GM21576 (cell line): ENCODE data around the gene UBE2D1.

ENCODE experiments used
- ATAC-seq: cut with Tn5 transposase; IDR thresholded peaks from one replicate; pipeline ENCODE4 v1.9.1; 2021; ENCODE audit warnings: mild to moderate bottlenecking, moderate library complexity; ENCODE audit not compliant: unreplicated experiment

UBE2D1 gene

GRCh38 chr10:58336242-58336641 lies 1.4 kb downstream of the UBE2D1 start:
- ATAC-seq: no peak

GRCh38 chr10:58341422-58341821 lies 6.6 kb downstream of the UBE2D1 start:
- no peak for ATAC-seq

- ATAC-seq: no peak
These were observed 7.1 kb downstream of the UBE2D1 start for GRCh38 chr10:58341947-58342346.

- no peak for ATAC-seq
These were observed 13.2 kb downstream of the UBE2D1 start for GRCh38 chr10:58347967-58348366.

GRCh38 chr10:58348571-58349033 lies 13.8 kb downstream of the UBE2D1 start:
- no peak for ATAC-seq

GRCh38 chr10:58350023-58350422 lies 15.2 kb downstream of the UBE2D1 start:
- ATAC-seq: no peak

GRCh38 chr10:58350619-58351323 lies 16.0 kb downstream of the UBE2D1 start:
- ATAC-seq: no peak

GRCh38 chr10:58351616-58352578 lies 17.1 kb downstream of the UBE2D1 start:
- no peak for ATAC-seq

- no peak for ATAC-seq
These were observed 18.3 kb downstream of the UBE2D1 start for GRCh38 chr10:58352956-58353610.

GRCh38 chr10:58356756-58357155 lies 21.9 kb downstream of the UBE2D1 start:
- ATAC-seq: no peak

- ATAC-seq: no peak
These were observed 23.6 kb downstream of the UBE2D1 start for GRCh38 chr10:58358314-58358933.

GRCh38 chr10:58358947-58359346 lies 24.1 kb downstream of the UBE2D1 start:
- no peak for ATAC-seq

- no peak for ATAC-seq
These were observed 24.7 kb downstream of the UBE2D1 start for GRCh38 chr10:58359541-58359940.

- no peak for ATAC-seq
These were observed 25.7 kb downstream of the UBE2D1 start for GRCh38 chr10:58360412-58361004.

- ATAC-seq: no peak
These were observed 26.5 kb downstream of the UBE2D1 start for GRCh38 chr10:58361353-58361752.

GRCh38 chr10:58362027-58362789 lies 27.4 kb downstream of the UBE2D1 start:
- ATAC-seq: no peak

GRCh38 chr10:58367069-58367468 lies 32.3 kb downstream of the UBE2D1 start:
- no peak for ATAC-seq

- no peak for ATAC-seq
These were observed 36.7 kb downstream of the UBE2D1 start for GRCh38 chr10:58371473-58371872.

GRCh38 chr10:58372607-58373441 lies 38.0 kb downstream of the UBE2D1 start:
- peak; percentile 77 for ATAC-seq
